ENCODE measurements around the gene HEPACAM.

The HEPACAM gene

DNA sequence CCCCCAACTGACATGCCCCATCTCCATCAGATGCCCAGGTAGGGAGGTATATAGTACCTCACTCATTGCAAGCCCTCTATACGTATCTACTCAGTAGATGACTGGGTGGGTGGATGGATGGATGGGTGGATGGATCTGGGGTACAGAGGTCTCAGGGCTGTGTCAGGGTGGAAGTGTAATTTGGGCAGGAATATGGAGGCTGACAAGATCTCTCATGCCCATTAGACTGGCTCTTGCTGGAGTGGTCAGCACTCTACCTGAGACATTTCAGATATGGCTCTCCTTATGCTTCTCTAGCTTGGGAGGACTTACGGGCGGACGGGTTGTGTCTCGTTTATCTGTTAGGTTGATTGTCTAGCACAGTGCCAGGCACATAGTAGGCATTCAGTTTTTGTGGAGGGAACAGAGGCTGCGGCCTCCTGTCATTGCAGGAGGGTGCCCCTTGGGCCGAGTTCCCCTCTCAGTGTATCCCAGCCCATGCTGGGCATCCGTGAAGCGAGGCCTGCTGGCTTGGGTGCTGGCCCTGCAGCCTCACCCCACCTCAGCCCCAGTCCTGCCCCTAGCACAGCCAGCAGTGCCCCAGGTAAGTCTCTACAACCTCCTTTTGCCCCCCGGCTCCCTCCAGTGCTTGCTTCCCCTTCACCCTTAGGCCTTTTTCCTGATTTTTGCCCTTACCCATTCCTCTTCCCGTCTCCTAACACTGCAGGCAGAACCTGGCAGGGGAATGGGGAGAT is 56.9 kb downstream of the HEPACAM start:
- no peak for TF ChIP-seq SNAI2 (CRISPR knock-in tag; IDR thresholded peaks at IDR 0.05)
- no peak for TF ChIP-seq TSHZ2 (CRISPR knock-in tag; IDR thresholded peaks at IDR 0.05)
- no peak for TF ChIP-seq TOX (CRISPR knock-in tag; IDR thresholded peaks at IDR 0.05; ENCODE audit: borderline replicate concordance)
- TF ChIP-seq, protein P1, sequence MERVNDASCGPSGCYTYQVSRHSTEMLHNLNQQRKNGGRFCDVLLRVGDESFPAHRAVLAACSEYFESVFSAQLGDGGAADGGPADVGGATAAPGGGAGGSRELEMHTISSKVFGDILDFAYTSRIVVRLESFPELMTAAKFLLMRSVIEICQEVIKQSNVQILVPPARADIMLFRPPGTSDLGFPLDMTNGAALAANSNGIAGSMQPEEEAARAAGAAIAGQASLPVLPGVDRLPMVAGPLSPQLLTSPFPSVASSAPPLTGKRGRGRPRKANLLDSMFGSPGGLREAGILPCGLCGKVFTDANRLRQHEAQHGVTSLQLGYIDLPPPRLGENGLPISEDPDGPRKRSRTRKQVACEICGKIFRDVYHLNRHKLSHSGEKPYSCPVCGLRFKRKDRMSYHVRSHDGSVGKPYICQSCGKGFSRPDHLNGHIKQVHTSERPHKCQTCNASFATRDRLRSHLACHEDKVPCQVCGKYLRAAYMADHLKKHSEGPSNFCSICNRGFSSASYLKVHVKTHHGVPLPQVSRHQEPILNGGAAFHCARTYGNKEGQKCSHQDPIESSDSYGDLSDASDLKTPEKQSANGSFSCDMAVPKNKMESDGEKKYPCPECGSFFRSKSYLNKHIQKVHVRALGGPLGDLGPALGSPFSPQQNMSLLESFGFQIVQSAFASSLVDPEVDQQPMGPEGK (CRISPR knock-in tag; IDR thresholded peaks at IDR 0.05; ENCODE audit: borderline replicate concordance) = no peak
- no peak for TF ChIP-seq ZNF8 (CRISPR knock-in tag; IDR thresholded peaks at IDR 0.05)
- no peak for TF ChIP-seq CSRNP3 (CRISPR knock-in tag; IDR thresholded peaks at IDR 0.05)
- no peak for TF ChIP-seq ZNF565 (CRISPR knock-in tag; conservative IDR thresholded peaks at IDR 0.05; ENCODE audit: low read depth)
- TF ChIP-seq POU6F1 (CRISPR knock-in tag; IDR thresholded peaks at IDR 0.05; ENCODE audit: borderline replicate concordance, low read depth) = no peak
- TF ChIP-seq ARNTL (CRISPR knock-in tag; IDR thresholded peaks at IDR 0.05; ENCODE audit: borderline replicate concordance, low read depth) = no peak
- ATAC-seq = no peak

- no peak for ATAC-seq
- TF ChIP-seq PPARA (CRISPR knock-in tag; IDR thresholded peaks at IDR 0.05; ENCODE audit: borderline replicate concordance) (no peak), BACH2 (CRISPR knock-in tag; IDR thresholded peaks at IDR 0.05; ENCODE audit: borderline replicate concordance) (no peak), SNAI2 (CRISPR knock-in tag; IDR thresholded peaks at IDR 0.05) (no peak), ZNF565 (CRISPR knock-in tag; conservative IDR thresholded peaks at IDR 0.05; ENCODE audit: low read depth) (no peak), ZC3H10 (CRISPR knock-in tag; IDR thresholded peaks at IDR 0.05) (no peak), OSR1 (CRISPR knock-in tag; IDR thresholded peaks at IDR 0.05) (no peak), CSDC2 (CRISPR knock-in tag; IDR thresholded peaks at IDR 0.05) (no peak), ISL1 (CRISPR knock-in tag; IDR thresholded peaks at IDR 0.05) (no peak), TSHZ2 (CRISPR knock-in tag; IDR thresholded peaks at IDR 0.05) (no peak), ZFP3 (CRISPR knock-in tag; IDR thresholded peaks at IDR 0.05) (no peak), ARNTL (CRISPR knock-in tag; IDR thresholded peaks at IDR 0.05; ENCODE audit: borderline replicate concordance, low read depth) (no peak), RARB (CRISPR knock-in tag; IDR thresholded peaks at IDR 0.05) (no peak), ZNF8 (CRISPR knock-in tag; IDR thresholded peaks at IDR 0.05) (no peak), TOX (CRISPR knock-in tag; IDR thresholded peaks at IDR 0.05; ENCODE audit: borderline replicate concordance) (no peak), TCF4 (CRISPR knock-in tag; IDR thresholded peaks at IDR 0.05; ENCODE audit: borderline replicate concordance) (no peak), CREB5 (CRISPR knock-in tag; IDR thresholded peaks at IDR 0.05; ENCODE audit: low read depth) (no peak), ZNF70 (CRISPR knock-in tag; IDR thresholded peaks at IDR 0.05) (no peak), POU6F1 (CRISPR knock-in tag; IDR thresholded peaks at IDR 0.05; ENCODE audit: borderline replicate concordance, low read depth) (no peak)
- TF ChIP-seq, protein P1 (CRISPR knock-in tag; IDR thresholded peaks at IDR 0.05; ENCODE audit: borderline replicate concordance) = no peak
Measured at GRCh38 chr11:124877910-124878758, 57.7 kb downstream of the HEPACAM start.
